Activated CD8-positive, alpha-beta T cell treated with anti-CD3 and anti-CD28 coated beads for 36 hours (primary cell): ENCODE data around the gene HIGD2A. TPM values are rescaled to one million over a fixed set of nuclear protein-coding genes. Genes with fewer than 3 reads are reported as not detected.

Experiments used
- ATAC-seq: fragments of 200-7000 bp; cut with Tn5 transposase; one replicate; pipeline ENCODE4 v1.10.0; 2021; ENCODE audit warnings: mild to moderate bottlenecking, moderate library complexity
- CTCF ChIA-PET: fragments of 350-600 bp; sonication (Branson Sonifier 250); formaldehyde crosslinking; loops from one replicate; lab custom pipeline; 2021; ENCODE audit warnings: antibody characterized with exemption; lab: Charles Lee
- POLR2A ChIA-PET: fragments of 350-600 bp; sonication (Branson Sonifier 250); formaldehyde crosslinking; loops from one replicate; lab custom pipeline; 2021; ENCODE audit warnings: antibody characterized with exemption; lab: Charles Lee
- DNase-seq: peaks from one replicate; pipeline ENCODE4 v3.0.0-alpha.2; 2020
- H3K27ac Mint-ChIP-seq: one replicate; pipeline ENCODE4 v1.8.0; 2021; ENCODE audit warnings: mild to moderate bottlenecking, mixed read lengths
- H3K27me3 Mint-ChIP-seq: one replicate; pipeline ENCODE4 v1.8.0; 2021; ENCODE audit warnings: mixed read lengths
- H3K36me3 Mint-ChIP-seq: one replicate; pipeline ENCODE4 v1.8.0; 2021; ENCODE audit warnings: low read depth, mixed read lengths
- H3K4me1 Mint-ChIP-seq: one replicate; pipeline ENCODE4 v1.8.0; 2021; ENCODE audit warnings: low read depth, mixed read lengths
- H3K4me3 Mint-ChIP-seq: one replicate; pipeline ENCODE4 v1.8.0; 2021; ENCODE audit warnings: mild to moderate bottlenecking, moderate library complexity, mixed read lengths
- H3K9me3 Mint-ChIP-seq: one replicate; pipeline ENCODE4 v1.8.0; 2021; ENCODE audit warnings: mixed read lengths
- CTCF ChIP-seq: fragments of 200-600 bp; IDR thresholded peaks from one replicate; pipeline ENCODE4 v1.8.0; 2022; ENCODE audit warnings: antibody characterized with exemption, mild to moderate bottlenecking
- intact Hi-C: fragments of 100-400 bp; cut with micrococcal nuclease; formaldehyde crosslinking; loops from one replicate; pipeline ENCODE4 v1.10.0; 2022
- total RNA-seq, 2 experiments: library from RNA; stranded (reverse); gene quantifications; one replicate each; pipeline ENCODE4 v1.2.3, GENCODE V29; 2021

HIGD2A gene
- total RNA-seq, 2 experiments from 2014 or later: 118 to 120 TPM

- no peak for TF ChIP-seq CTCF
- Mint-ChIP-seq H3K27me3 (no peaks in the 10 kb centered on the region), H3K36me3 (peaks cover 20% of the 10 kb centered on the region), H3K4me1 (peaks cover 21% of the 10 kb centered on the region), H3K4me3 (peak overlapping the region; percentile 75), H3K27ac (peak overlapping the region; percentile 76), H3K9me3 (no peaks in the 10 kb centered on the region)
- CTCF ChIA-PET: no interaction called here
- DNase-seq: no peak
- no peak for ATAC-seq
- POLR2A ChIA-PET: interaction anchor here (1.3 to 2.1 kb wide), 3 partner anchors 15 to 22 kb away, joined by 5 to 7 read pairs (median 6); partner anchors contain the start of genes HIGD2A and NOP16
- intact Hi-C loops: no loop called here
Observed at GRCh38 chr5:176366232-176366894, 22.2 kb upstream of the HIGD2A start.

- CTCF ChIA-PET: no interaction called here
Observed at GRCh38 chr5:176368726-176369125, 19.8 kb upstream of the HIGD2A start.

GRCh38 chr5:176369934-176370711, 18.4 kb upstream of the HIGD2A start:
- TF ChIP-seq CTCF: no peak
- Mint-ChIP-seq H3K36me3 (peaks cover 20% of the 10 kb centered on the region), H3K4me1 (peaks cover 12% of the 10 kb centered on the region), H3K27me3 (no peaks in the 10 kb centered on the region), H3K4me3 (no peak overlapping the region), H3K27ac (no peak overlapping the region), H3K9me3 (no peaks in the 10 kb centered on the region)
- POLR2A ChIA-PET: interaction anchor here (1.2 to 1.8 kb wide), 3 partner anchors 8 to 17 kb away, joined by 3 to 7 read pairs (median 4); partner anchors contain the start of gene KIAA1191
- ATAC-seq (no peak), DNase-seq (no peak)
- CTCF ChIA-PET: no interaction called here
- intact Hi-C loops: no loop called here

More at GRCh38 chr5:176368726-176369125, 19.8 kb upstream of the HIGD2A start:
- intact Hi-C loops: no loop called here
- peaks cover 15% of the 10 kb centered on the region for H3K4me1 Mint-ChIP-seq
- H3K4me3 Mint-ChIP-seq: no peak overlapping the region
- H3K9me3 Mint-ChIP-seq: no peaks in the 10 kb centered on the region
- POLR2A ChIA-PET: interaction anchor here (2.0 to 2.6 kb wide), 2 partner anchors 14 to 17 kb away, joined by 5 to 14 read pairs; no protein-coding TSS in a partner anchor
- DNase-seq (no peak), ATAC-seq (no peak)
- no peak overlapping the region for H3K27ac Mint-ChIP-seq
- H3K27me3 Mint-ChIP-seq: no peaks in the 10 kb centered on the region
- H3K36me3 Mint-ChIP-seq: peaks cover 20% of the 10 kb centered on the region
- TF ChIP-seq CTCF: no peak

GRCh38 chr5:176371621-176372539, 16.7 kb upstream of the HIGD2A start:
- Mint-ChIP-seq H3K4me1 (peaks cover 7% of the 10 kb centered on the region), H3K27me3 (no peaks in the 10 kb centered on the region), H3K27ac (no peak overlapping the region), H3K36me3 (peaks cover 21% of the 10 kb centered on the region), H3K9me3 (no peaks in the 10 kb centered on the region), H3K4me3 (no peak overlapping the region)
- intact Hi-C loops: no loop called here
- no peak for ATAC-seq
- POLR2A ChIA-PET: interaction anchor here (0.6 to 2.1 kb wide), 5 partner anchors 11 to 236 kb away, joined by 3 to 13 read pairs (median 5); no protein-coding TSS in a partner anchor
- CTCF ChIA-PET: interaction anchor here (0.8 to 0.9 kb wide), 2 partner anchors 9 to 12 kb away, joined by 3 read pairs; no protein-coding TSS in a partner anchor
- TF ChIP-seq CTCF: no peak
- no peak for DNase-seq
